SU-DHL-6 (cell line): ENCODE measurements around the gene BUB1.
"Not testable (repeated sequence)": the region's sequence is repeated elsewhere in the genome, so short reads cannot be mapped to it uniquely, and the experiment has no call there.

Experiments
- CTCF ChIP-seq: fragments of 200-600 bp; sonication (generic); IDR thresholded peaks from one replicate; pipeline ENCODE4 v1.5.1; 2017; ENCODE audit warnings: antibody characterized with exemption, mild to moderate bottlenecking, low read length, moderate library complexity; ENCODE audit not compliant: insufficient read depth, poor library complexity, severe bottlenecking
- EZH2phosphoT487 ChIP-seq: fragments of 200-600 bp; sonication (generic), shearing (Covaris generic); conservative IDR thresholded peaks from 2 replicates; pipeline ENCODE4 v1.6.1; 2018; ENCODE audit warnings: mild to moderate bottlenecking, antibody characterized with exemption, low read length, moderate library complexity, mixed read lengths

- TF ChIP-seq CTCF, EZH2phosphoT487: not testable (repeated sequence)
Measured at GRCh38 chr2:110591973-110592372, 85.9 kb downstream of the BUB1 start.
